Renal cortex interstitium (tissue), 11 donors: ENCODE data around the gene FN1. TPM values are rescaled to one million over a fixed set of nuclear protein-coding genes. Genes with fewer than 3 reads are reported as not detected.

Experiments
- DNase-seq, 11 donors: peaks; one replicate each; pipeline ENCODE4 v3.0.0-alpha.2; 2013; ENCODE audit warnings: low read depth in 9 of 11, low spot score in 4 of 11; ENCODE audit errors: extremely low read depth in 1 of 11
- polyA plus RNA-seq, 3 donors: library from polyadenylated mRNA; unstranded; fragments of 120-200 nt; gene quantifications; one replicate each; pipeline ENCODE4 v1.2.1, GENCODE V29; 2013; ENCODE audit not compliant: insufficient read length in 3 of 3

Gene FN1
- polyA plus RNA-seq, 3 donors: 415 to 503 (median 495) TPM

DNA sequence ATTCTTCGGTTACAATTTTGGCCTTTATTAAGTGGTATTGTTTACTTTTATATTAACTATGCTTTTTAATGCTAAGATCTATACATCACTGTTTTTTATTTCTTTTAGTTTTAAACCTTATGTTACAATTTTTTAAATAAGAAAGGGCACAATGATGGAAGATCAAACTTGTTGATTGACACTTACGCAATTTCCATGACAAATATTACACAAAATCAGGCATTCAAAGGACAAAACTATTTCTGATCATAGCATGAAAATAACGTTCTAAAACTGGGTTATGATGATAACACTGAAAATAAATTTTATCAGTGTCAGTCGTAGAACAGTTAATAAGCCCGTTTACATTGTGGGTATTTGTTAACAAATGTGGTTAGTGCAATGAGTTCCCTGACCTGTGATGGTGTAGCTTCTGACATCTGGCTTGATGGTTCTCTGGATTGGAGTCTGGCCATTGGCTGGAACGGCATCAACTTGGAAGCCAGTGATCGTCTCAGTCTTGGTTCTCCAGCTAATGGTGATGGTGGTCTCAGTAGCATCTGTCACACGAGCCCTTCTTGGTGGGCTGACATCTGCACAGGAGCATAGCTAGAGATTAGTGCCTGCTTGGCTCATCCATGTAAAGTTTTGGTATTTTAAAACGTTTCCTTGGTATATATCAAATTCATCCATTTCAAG, 59.6 kb downstream of the FN1 start:
- no peak for DNase-seq

- DNase-seq: no peak
These were observed 60.4 kb downstream of the FN1 start for GRCh38 chr2:215375467-215375830.

DNA sequence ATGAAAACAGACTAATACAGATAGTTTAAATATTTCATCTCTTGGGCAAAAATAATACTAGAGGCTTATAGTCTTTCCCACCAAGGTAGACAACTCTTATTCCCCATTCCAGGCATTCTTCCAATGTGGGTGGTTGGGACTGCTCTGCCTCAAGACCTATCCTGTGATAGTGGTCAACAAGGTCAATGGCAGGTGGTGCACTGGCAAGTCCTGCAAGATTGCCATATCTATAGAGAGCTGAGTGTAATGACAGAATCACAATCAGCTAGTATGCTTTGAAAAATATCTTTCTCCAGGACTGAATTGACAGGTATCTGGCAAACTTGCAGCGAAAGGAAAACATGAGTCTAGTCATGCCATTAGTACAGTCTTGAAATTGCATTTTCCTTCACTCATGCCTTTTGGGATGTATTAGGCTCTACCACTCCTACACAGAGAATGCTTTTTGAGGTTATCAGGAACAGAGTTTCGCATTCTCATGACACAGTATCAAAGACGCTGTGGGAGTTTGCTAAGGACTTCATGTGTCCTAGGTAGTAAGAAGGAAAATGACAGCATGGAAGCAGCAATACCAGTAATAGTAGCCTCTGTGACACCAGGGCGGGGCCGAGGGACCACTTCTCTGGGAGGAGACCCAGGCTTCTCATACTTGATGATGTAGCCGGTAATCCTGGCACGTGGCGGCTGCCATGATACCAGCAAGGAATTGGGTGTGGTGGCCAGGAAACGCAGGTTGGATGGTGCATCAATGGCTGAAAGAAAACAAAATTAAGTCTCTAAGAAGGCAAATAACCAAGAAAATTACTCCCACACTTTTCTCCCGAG, 61.0 kb downstream of the FN1 start:
- no peak for DNase-seq

DNA sequence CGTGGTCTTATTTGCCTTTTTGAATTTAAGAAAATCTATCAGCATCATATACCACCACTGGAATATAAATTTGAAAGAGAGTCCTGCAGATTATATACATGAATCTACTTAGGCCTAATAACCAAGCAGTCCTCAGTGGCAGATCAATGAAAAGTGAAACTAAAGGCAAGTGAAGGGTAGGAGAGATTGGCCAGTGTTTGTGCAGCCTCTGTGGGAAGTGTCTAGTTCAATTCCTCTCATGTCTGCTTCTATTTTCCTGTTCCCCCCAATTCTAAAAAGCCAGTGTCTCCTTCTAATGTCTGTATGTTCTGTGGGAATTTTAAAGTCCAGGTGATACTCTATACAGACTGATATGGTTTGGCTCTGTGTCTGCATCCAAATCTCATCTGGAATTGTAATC, 61.9 kb downstream of the FN1 start:
- DNase-seq: no peak

GRCh38 chr2:215372968-215373649, 62.8 kb downstream of the FN1 start:
- no peak for DNase-seq

GRCh38 chr2:215371915-215372897, 63.7 kb downstream of the FN1 start:
- DNase-seq: no peak

GRCh38 chr2:215370112-215370965, 65.5 kb downstream of the FN1 start:
- DNase-seq: no peak

DNA sequence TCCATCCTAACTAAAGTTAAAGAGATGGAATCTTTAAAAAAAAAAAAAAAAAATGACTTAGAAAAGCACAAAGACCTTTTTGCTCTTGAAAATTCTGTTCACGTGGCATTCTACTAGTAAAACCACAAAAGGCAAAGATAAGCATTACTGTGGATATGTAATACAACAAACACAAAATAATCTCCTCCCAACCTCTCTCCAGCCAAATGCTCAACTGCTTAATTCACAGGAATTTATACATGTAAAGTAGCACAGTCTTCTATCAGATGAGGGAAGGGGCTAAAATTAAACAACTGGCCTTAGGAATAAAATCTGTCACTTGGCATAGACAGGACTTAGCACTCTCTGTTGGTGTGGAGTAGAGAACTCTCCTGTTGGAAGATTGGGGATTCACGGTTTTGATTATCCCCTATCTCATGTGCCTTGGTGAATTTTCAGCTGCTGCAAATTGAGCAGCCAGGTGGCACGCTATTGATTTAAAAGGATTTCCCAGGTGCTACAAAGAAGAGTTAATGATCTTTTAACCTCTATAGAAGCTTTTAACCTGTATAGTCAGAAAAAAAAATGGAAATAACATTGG, 66.6 kb downstream of the FN1 start:
- DNase-seq: no peak

GRCh38 chr2:215368493-215368809, 67.4 kb downstream of the FN1 start:
- no peak for DNase-seq

DNA sequence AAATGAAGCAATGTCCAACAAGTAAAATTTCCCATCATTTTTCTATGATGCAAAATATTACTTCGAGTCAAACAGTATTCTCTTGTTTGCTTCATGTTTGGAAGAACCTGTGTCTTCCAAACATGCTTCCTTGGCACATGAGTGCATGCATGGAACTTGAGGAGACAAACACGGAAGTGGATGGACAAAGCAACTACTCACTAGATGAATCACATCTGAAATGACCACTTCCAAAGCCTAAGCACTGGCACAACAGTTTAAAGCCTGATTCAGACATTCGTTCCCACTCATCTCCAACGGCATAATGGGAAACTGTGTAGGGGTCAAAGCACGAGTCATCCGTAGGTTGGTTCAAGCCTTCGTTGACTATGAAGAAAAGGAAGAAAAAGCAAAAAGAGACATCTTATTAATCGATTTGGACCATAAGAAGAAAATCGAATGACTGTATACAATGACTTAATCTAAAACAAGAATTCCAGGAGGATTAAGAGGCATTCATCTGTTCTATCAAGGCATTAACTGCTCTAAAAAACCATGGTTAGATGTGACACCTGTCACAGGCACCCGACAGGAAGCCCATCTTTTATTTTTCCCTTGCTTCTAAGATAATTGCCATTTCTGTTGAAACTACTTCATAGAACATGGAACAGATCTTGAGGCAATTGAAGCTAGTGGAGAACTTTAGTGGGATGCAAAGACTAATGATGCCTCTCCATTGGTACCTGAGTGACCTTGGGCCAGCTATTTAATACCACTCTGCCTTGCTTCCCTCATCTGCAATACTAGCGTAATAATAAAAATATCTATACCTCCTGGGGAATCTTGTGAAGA, 68.0 kb downstream of the FN1 start:
- DNase-seq: no peak

GRCh38 chr2:215366440-215367032, 69.3 kb downstream of the FN1 start:
- no peak for DNase-seq

DNA sequence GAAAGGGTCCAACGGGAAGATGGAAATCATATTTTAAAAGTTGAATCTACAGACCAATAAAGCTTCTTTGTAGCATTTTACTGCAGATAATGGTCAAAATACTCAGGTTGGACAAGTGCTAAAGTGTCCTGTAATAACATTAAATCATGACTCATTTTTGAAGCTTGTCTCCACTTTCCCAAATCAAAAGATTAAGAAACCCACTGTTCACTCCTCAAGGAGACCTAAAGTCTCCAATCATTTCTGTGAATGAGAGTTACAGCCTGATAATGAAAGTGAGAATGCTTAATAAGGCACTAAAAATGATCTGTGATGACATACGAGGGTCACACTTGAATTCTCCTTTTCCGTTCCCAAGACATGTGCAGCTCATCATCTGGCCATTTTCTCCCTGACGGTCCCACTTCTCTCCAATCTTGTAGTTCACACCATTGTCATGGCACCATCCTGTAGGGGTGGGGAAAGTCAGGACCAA, 70.6 kb downstream of the FN1 start:
- DNase-seq: no peak

GRCh38 chr2:215364157-215365155, 71.4 kb downstream of the FN1 start:
- DNase-seq: no peak

DNA sequence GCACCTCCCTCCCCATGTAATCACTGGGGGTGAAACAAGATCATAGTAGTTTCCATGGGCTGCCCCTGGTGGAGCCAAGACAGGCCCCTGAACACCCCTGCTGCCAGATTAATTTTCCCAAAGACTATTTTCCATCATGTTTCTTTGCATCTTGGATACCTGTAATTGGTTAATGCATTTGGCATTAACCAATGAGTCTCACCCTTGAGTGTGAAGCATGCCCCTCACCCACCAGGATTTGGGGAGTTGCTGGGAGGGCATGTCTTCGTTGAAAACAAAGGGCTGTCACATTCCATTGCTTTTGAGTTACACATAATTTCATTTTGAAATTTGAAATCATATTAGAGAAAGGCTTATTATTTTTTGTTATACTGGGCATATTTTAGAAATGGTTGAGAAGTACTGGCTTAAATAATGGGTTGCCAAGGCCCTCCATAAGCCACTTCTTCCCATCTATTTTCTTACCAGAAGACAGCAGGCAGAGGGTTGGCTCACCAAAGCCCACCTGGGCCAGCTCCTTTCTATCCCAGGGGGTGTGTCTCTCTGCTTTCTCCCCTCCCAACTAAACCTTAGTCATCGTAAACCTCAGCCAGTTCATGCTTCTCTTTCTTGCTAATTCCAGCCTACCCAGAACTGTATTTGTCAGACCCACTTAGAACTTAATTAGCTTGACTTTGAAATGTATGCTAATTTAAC, 72.3 kb downstream of the FN1 start:
- no peak for DNase-seq

GRCh38 chr2:215363039-215363438, 72.8 kb downstream of the FN1 start:
- no peak for DNase-seq
